Panc1 (cell line): Measurements from ENCODE around the gene KCNT1. TPM values are rescaled to one million over a fixed set of nuclear protein-coding genes. Genes with fewer than 3 reads are reported as not detected.

Source experiments
- ATAC-seq: fragments of 200-7000 bp; cut with Tn5 transposase; 2 replicates; pipeline ENCODE4 v1.9.1; 2020; ENCODE audit warnings: mild to moderate bottlenecking, moderate library complexity
- BruUV-seq: library from RNA; stranded (reverse); fragments of 400-500 nt; replicated peaks from 2 replicates; lab custom pipeline; 2021; lab: Mats Ljungman, UMichigan
- CTCF ChIA-PET: fragments of 300-600 bp; sonication (Branson Sonifier 250); formaldehyde crosslinking; loops from one replicate; lab custom pipeline; 2022; ENCODE audit warnings: antibody characterized with exemption; lab: Charles Lee
- POLR2A ChIA-PET: fragments of 300-600 bp; sonication (Branson Sonifier 250); formaldehyde crosslinking; loops from one replicate; lab custom pipeline; 2022; ENCODE audit warnings: antibody characterized with exemption; lab: Charles Lee
- DNase-seq: peaks from one replicate; pipeline ENCODE4 v3.0.0-alpha.2; 2010; ENCODE audit warnings: low read depth, low spot score
- H3K27ac ChIP-seq: 2 replicates; pipeline ENCODE4 v1.5.1; 2011; ENCODE audit warnings: mild to moderate bottlenecking, low read length, inconsistent platforms
- H3K27me3 ChIP-seq: fragments of 200-500 bp; sonication (Bioruptor generic); 2 replicates; pipeline ENCODE4 v1.6.0; 2014; ENCODE audit warnings: low read length, inconsistent platforms; ENCODE audit not compliant: control insufficient read depth, insufficient read depth
- H3K36me3 ChIP-seq: fragments of 200-500 bp; sonication (Bioruptor generic); 2 replicates; pipeline ENCODE4 v1.5.1; 2014; ENCODE audit warnings: inconsistent platforms, mild to moderate bottlenecking, low read length, moderate library complexity; ENCODE audit not compliant: control insufficient read depth, insufficient read depth
- H3K4me1 ChIP-seq: 2 replicates; pipeline ENCODE4 v1.5.1; 2011; ENCODE audit warnings: inconsistent platforms, mild to moderate bottlenecking, low read length, moderate library complexity; ENCODE audit not compliant: control insufficient read depth, insufficient read depth
- H3K4me3 ChIP-seq, 2 experiments: 2 replicates each; pipeline ENCODE4 v1.5.1; 2011 to 2012; ENCODE audit warnings: low read depth in 2 of 2, low read length in 2 of 2, mild to moderate bottlenecking in 2 of 2, inconsistent platforms in 1 of 2, moderate library complexity in 1 of 2
- H3K9me3 ChIP-seq: fragments of 200-500 bp; sonication (Bioruptor generic); 2 replicates; pipeline ENCODE4 v1.5.1; 2014; ENCODE audit warnings: low read depth, mild to moderate bottlenecking, inconsistent platforms, low read length, moderate library complexity; ENCODE audit not compliant: control insufficient read depth, insufficient read depth
- POLR2AphosphoS5 ChIP-seq: IDR thresholded peaks from 2 replicates; pipeline ENCODE4 v1.6.1; 2012; ENCODE audit warnings: mild to moderate bottlenecking, low read depth, low read length, moderate library complexity
- REST ChIP-seq, 2 experiments: IDR thresholded peaks; 2 replicates each; pipeline ENCODE4 v1.6.1; 2011 to 2012; ENCODE audit warnings: low read depth in 2 of 2, control low read depth in 1 of 2, low read length in 1 of 2, mild to moderate bottlenecking in 1 of 2, moderate library complexity in 1 of 2; ENCODE audit not compliant: insufficient read depth in 1 of 2
- SIN3A ChIP-seq: IDR thresholded peaks from 2 replicates; pipeline ENCODE4 v1.6.1; 2012; ENCODE audit warnings: low read depth, mild to moderate bottlenecking, low read length, moderate library complexity, borderline replicate concordance; ENCODE audit not compliant: insufficient read depth
- TCF7L2 ChIP-seq: IDR thresholded peaks from 2 replicates; pipeline ENCODE4 v1.6.1; 2011; ENCODE audit warnings: mild to moderate bottlenecking, low read depth, low read length, inconsistent platforms
- in situ Hi-C: cut with HindIII; loops from 2 replicates; pipeline ENCODE4 v1.10.0; 2016; ENCODE audit warnings: low sequenced_read_pairs, low pct_unique_long_range_greater_than_20kb
- intact Hi-C: fragments of 100-400 bp; cut with micrococcal nuclease; formaldehyde crosslinking; loops from one replicate; pipeline ENCODE4 v1.10.0; 2022; ENCODE audit not compliant: unreplicated experiment
- total RNA-seq: library from RNA; stranded (reverse); gene quantifications from one replicate; pipeline ENCODE4 v1.2.1, GENCODE V29; 2021; ENCODE audit not compliant: unreplicated experiment
- TF ChIP-seq, protein P1 (sequence below): fragments of 450-650 bp; IDR thresholded peaks from 2 replicates; pipeline ENCODE4 v1.5.1; 2017; ENCODE audit warnings: mild to moderate bottlenecking

KCNT1 gene
- total RNA-seq, 1 experiment from 2014 or later = not detected

- POLR2A ChIA-PET = no interaction called here
- H3K27me3 ChIP-seq = no peaks in the 10 kb centered on the region
- intact Hi-C loops = no loop called here
Measured at GRCh38 chr9:135704483-135704882, 2.5 kb downstream of the KCNT1 start.

DNA sequence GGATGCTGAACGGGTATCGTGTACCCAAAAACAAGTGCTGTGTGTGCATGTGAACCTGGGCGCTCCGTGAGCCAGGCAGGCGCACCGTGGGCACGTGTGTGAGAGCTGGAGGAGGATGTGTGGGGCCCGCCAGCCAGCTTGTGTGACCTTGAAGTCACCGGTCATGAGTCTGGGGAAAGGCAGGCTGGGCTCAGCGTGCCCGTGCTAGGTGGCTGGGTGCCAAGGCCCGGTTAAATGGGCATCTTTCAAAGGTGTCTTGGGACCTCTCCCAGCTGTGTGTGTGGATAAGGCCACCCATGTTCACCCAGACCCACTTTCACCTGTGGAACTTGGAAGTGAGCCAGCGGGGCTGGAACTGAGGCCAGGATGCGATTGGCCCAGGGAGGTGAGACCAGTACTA is 3.4 kb downstream of the KCNT1 start:
- in situ Hi-C loops = no loop called here
- no peaks in the 10 kb centered on the region for H3K27me3 ChIP-seq

More at GRCh38 chr9:135704483-135704882, 2.5 kb downstream of the KCNT1 start:
- Histone ChIP-seq H3K4me1 (no peaks in the 10 kb centered on the region; the same call in 1 of the 2 replicates), H3K4me3 (no peak overlapping the region), H3K36me3 (no peaks in the 10 kb centered on the region), H3K27ac (no peak overlapping the region), H3K9me3 (no peaks in the 10 kb centered on the region)
- in situ Hi-C loops = no loop called here
- DNase-seq (no peak), ATAC-seq (no peak)
- CTCF ChIA-PET = no interaction called here
- BruUV-seq = no TSS peak
- TF ChIP-seq REST (IDR thresholded peaks at IDR 0.05; ENCODE audit: insufficient read depth in 1 of 2, low read depth in 2 of 2, low read length in 1 of 2) (no peak), POLR2AphosphoS5 (no peak), TCF7L2 (no peak), SIN3A (no peak)
- TF ChIP-seq, protein P1, sequence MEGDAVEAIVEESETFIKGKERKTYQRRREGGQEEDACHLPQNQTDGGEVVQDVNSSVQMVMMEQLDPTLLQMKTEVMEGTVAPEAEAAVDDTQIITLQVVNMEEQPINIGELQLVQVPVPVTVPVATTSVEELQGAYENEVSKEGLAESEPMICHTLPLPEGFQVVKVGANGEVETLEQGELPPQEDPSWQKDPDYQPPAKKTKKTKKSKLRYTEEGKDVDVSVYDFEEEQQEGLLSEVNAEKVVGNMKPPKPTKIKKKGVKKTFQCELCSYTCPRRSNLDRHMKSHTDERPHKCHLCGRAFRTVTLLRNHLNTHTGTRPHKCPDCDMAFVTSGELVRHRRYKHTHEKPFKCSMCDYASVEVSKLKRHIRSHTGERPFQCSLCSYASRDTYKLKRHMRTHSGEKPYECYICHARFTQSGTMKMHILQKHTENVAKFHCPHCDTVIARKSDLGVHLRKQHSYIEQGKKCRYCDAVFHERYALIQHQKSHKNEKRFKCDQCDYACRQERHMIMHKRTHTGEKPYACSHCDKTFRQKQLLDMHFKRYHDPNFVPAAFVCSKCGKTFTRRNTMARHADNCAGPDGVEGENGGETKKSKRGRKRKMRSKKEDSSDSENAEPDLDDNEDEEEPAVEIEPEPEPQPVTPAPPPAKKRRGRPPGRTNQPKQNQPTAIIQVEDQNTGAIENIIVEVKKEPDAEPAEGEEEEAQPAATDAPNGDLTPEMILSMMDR = no peak

More for the DNA sequence above, 3.4 kb downstream of the KCNT1 start:
- no peaks in the 10 kb centered on the region; the same call in 1 of the 2 replicates for H3K4me1 ChIP-seq
- no peaks in the 10 kb centered on the region for H3K9me3 ChIP-seq
- DNase-seq (no peak), ATAC-seq (no peak)
- H3K4me3 ChIP-seq = no peak overlapping the region
- ChIA-PET POLR2A (no interaction called here), CTCF (no interaction called here)
- no peak overlapping the region for H3K27ac ChIP-seq
- intact Hi-C loops = no loop called here
- no peak for TF ChIP-seq REST (IDR thresholded peaks at IDR 0.05; ENCODE audit: insufficient read depth in 1 of 2, low read depth in 2 of 2, low read length in 1 of 2)
- no peaks in the 10 kb centered on the region for H3K36me3 ChIP-seq
- BruUV-seq = no TSS peak
